SK-N-MC (cell line): ENCODE results near the gene XPOT.

Experiments
- EZH2 ChIP-seq: fragments of 200-600 bp; sonication (generic); IDR thresholded peaks from one replicate; pipeline ENCODE4 v1.6.1; 2017; ENCODE audit warnings: antibody characterized with exemption
- FOXP2 ChIP-seq: optimal IDR thresholded peaks from 2 replicates; pipeline ENCODE3; 2011; ENCODE audit warnings: mild to moderate bottlenecking, moderate library complexity; ENCODE audit not compliant: insufficient read depth; ENCODE audit errors: extremely low read length, control extremely low read depth
- POLR2AphosphoS5 ChIP-seq: IDR thresholded peaks from 2 replicates; pipeline ENCODE4 v1.6.1; 2012; ENCODE audit warnings: mild to moderate bottlenecking, low read depth, low read length, borderline replicate concordance

DNA sequence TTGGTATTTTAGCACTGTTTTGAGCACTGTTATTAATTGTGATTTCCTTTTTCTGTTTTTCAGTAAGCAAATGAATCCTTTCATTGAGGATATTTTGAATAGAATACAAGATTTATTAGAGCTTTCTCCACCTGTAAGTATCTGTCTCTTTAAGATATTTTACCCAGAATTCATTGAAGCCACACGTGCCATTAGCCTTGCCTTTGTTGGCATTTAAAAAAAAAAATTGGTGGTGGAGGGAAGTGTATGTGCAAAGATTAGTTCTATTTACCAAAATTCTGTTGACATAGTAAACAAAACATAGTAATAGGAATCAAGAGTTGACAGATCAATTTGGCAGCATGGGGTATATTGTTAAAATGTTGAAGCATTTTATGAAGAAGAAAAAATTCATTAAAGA is 23.8 kb downstream of the XPOT start:
- TF ChIP-seq POLR2AphosphoS5 = no peak
- no peak for TF ChIP-seq EZH2
- TF ChIP-seq FOXP2 = no peak
